Endodermal cell (in vitro differentiated cells): ENCODE results near the gene PRR30. TPM values are rescaled to one million over a fixed set of nuclear protein-coding genes. Genes with fewer than 3 reads are reported as not detected.

Experiments
- DNase-seq: peaks from one replicate; pipeline ENCODE4 v3.0.0-alpha.2; 2017
- H3K27ac ChIP-seq: 2 replicates; pipeline ENCODE4 v1.5.1; 2013; ENCODE audit warnings: mild to moderate bottlenecking, low read depth, low read length, moderate library complexity
- H3K27me3 ChIP-seq: 2 replicates; pipeline ENCODE4 v1.6.1; 2013; ENCODE audit warnings: mild to moderate bottlenecking, low read length, moderate library complexity; ENCODE audit not compliant: insufficient read depth, control insufficient read depth, poor library complexity, severe bottlenecking
- H3K36me3 ChIP-seq: 2 replicates; pipeline ENCODE4 v1.7.0; 2013; ENCODE audit warnings: mild to moderate bottlenecking, low read length, moderate library complexity; ENCODE audit not compliant: control insufficient read depth, insufficient read depth
- H3K4me1 ChIP-seq: one replicate; pipeline ENCODE4 v1.7.0; 2013; ENCODE audit warnings: low read length; ENCODE audit not compliant: control insufficient read depth, insufficient read depth
- H3K4me3 ChIP-seq: 2 replicates; pipeline ENCODE4 v1.5.1; 2013; ENCODE audit warnings: mild to moderate bottlenecking, low read length, moderate library complexity
- H3K9ac ChIP-seq: 2 replicates; pipeline ENCODE4 v1.6.1; 2013; ENCODE audit warnings: mild to moderate bottlenecking, low read length, moderate library complexity; ENCODE audit not compliant: poor library complexity, severe bottlenecking; ENCODE audit errors: extremely low read depth
- H3K9me3 ChIP-seq: 2 replicates; pipeline ENCODE4 v1.6.1; 2013; ENCODE audit warnings: mild to moderate bottlenecking, low read length, moderate library complexity; ENCODE audit not compliant: control insufficient read depth
- H3K27ac Mint-ChIP-seq: 2 replicates; pipeline ENCODE4 v1.8.0; 2020; ENCODE audit warnings: mixed read lengths
- H3K27me3 Mint-ChIP-seq: 2 replicates; pipeline ENCODE4 v1.8.0; 2021; ENCODE audit warnings: mild to moderate bottlenecking, mixed read lengths; ENCODE audit not compliant: insufficient read depth
- H3K36me3 Mint-ChIP-seq: 2 replicates; pipeline ENCODE4 v1.8.0; 2020; ENCODE audit warnings: low read depth, mixed read lengths
- H3K4me1 Mint-ChIP-seq: 2 replicates; pipeline ENCODE4 v1.8.0; 2020; ENCODE audit warnings: mixed read lengths
- H3K4me3 Mint-ChIP-seq: 2 replicates; pipeline ENCODE4 v1.8.0; 2020; ENCODE audit warnings: mild to moderate bottlenecking, moderate library complexity, mixed read lengths
- H3K9me3 Mint-ChIP-seq: 2 replicates; pipeline ENCODE4 v1.8.0; 2020; ENCODE audit warnings: mild to moderate bottlenecking, mixed read lengths
- WGBS, 2 experiments: methylation state at CpG; one replicate each; pipeline versions ENCODE4 v1.1.5 to v1.1.7; 2013; ENCODE audit warnings: missing lambda C conversion rate in 2 of 2, mixed read lengths in 1 of 2; ENCODE audit not compliant: insufficient coverage in 1 of 2, insufficient read length in 1 of 2; 5-methylcytosine and 5-hydroxymethylcytosine counted together
- total RNA-seq, 2 donors: library from RNA; stranded (reverse); fragmentation: NEBNext Ultra II Directional in 1 of 2; extraction: Animal tissue kit (Norgen Biotek cat#: 25700) in 1 of 2; gene quantifications; 2 replicates in 1 of 2; 3 replicates in 1 of 2; pipeline ENCODE4 v1.2.1, GENCODE V29; 2021
- TF ChIP-seq, protein P1 (sequence below): fragments of 200-600 bp; sonication (generic); conservative IDR thresholded peaks from 2 replicates; pipeline ENCODE4 v1.5.0; 2021; ENCODE audit warnings: antibody characterized with exemption, mild to moderate bottlenecking

Gene PRR30
- total RNA-seq, 2 donors from 2014 or later: not detected

DNA sequence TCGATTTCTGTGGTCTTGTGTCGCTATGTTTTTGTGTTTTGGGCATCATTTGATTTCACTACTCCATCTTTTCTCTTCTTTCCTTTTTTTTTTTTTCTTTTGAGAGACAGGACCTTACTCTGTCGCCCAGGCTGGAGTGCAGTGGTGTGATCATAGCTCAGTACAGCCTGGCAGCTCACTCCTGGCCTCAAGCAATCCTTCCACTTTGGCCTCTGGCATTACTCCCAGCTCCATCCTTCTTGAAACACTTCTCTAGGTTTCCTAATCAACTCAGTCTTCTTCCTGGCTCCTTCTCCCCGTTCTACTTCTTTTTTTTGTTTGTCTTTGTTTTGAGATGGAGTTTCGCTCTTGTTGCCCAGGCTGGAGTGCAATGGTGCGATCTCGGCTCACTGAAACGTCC lies 36.1 kb upstream of the PRR30 start:
- TF ChIP-seq, protein P1, sequence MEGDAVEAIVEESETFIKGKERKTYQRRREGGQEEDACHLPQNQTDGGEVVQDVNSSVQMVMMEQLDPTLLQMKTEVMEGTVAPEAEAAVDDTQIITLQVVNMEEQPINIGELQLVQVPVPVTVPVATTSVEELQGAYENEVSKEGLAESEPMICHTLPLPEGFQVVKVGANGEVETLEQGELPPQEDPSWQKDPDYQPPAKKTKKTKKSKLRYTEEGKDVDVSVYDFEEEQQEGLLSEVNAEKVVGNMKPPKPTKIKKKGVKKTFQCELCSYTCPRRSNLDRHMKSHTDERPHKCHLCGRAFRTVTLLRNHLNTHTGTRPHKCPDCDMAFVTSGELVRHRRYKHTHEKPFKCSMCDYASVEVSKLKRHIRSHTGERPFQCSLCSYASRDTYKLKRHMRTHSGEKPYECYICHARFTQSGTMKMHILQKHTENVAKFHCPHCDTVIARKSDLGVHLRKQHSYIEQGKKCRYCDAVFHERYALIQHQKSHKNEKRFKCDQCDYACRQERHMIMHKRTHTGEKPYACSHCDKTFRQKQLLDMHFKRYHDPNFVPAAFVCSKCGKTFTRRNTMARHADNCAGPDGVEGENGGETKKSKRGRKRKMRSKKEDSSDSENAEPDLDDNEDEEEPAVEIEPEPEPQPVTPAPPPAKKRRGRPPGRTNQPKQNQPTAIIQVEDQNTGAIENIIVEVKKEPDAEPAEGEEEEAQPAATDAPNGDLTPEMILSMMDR: no peak
- no peak overlapping the region for H3K27ac ChIP-seq
- no peak for DNase-seq
- no peaks in the 10 kb centered on the region for H3K36me3 ChIP-seq
- Mint-ChIP-seq H3K4me3 (no peak overlapping the region), H3K4me1 (no peaks in the 10 kb centered on the region), H3K9me3 (no peaks in the 10 kb centered on the region), H3K36me3 (no peaks in the 10 kb centered on the region), H3K27me3 (peaks cover 15% of the 10 kb centered on the region), H3K27ac (no peak overlapping the region)
- no peak overlapping the region for H3K9ac ChIP-seq
- no peaks in the 10 kb centered on the region for H3K9me3 ChIP-seq
- H3K4me3 ChIP-seq: no peak overlapping the region
- H3K4me1 ChIP-seq: no peaks in the 10 kb centered on the region
- WGBS, 2 experiments: 81 to 93% methylated on average over 5 to 8 of the region's 8 CpGs
- H3K27me3 ChIP-seq: peaks cover 20% of the 10 kb centered on the region

DNA sequence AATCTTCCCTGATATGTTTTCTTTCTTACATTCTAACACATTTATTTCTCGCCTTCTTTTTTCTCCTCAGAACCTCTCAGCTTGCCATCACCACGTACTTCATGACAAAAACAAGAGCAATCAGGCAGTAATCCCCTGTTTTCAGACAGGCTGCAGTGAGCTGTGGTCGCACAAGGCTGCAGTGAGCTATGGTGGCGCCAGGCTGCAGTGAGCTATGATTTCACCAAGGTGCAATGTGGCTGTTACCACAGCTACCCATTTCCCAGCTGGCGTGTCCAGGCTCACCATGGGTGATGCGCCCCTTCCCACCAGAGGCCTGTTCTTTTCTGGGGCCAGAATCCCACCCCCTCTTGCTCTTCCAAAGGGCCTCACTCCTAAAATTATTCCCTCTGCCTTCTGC lies 35.4 kb upstream of the PRR30 start:
- TF ChIP-seq, protein P1: no peak
- Histone ChIP-seq H3K4me1 (no peaks in the 10 kb centered on the region), H3K27me3 (peaks cover 24% of the 10 kb centered on the region), H3K4me3 (no peak overlapping the region), H3K9ac (no peak overlapping the region), H3K36me3 (no peaks in the 10 kb centered on the region), H3K9me3 (no peaks in the 10 kb centered on the region), H3K27ac (no peak overlapping the region)
- Mint-ChIP-seq H3K27me3 (peaks cover 15% of the 10 kb centered on the region), H3K4me1 (no peaks in the 10 kb centered on the region), H3K4me3 (no peak overlapping the region), H3K9me3 (no peaks in the 10 kb centered on the region), H3K36me3 (no peaks in the 10 kb centered on the region), H3K27ac (no peak overlapping the region)
- DNase-seq: no peak
- 81 to 82% methylated on average over 6 of the region's 6 CpGs for WGBS, 2 experiments

DNA sequence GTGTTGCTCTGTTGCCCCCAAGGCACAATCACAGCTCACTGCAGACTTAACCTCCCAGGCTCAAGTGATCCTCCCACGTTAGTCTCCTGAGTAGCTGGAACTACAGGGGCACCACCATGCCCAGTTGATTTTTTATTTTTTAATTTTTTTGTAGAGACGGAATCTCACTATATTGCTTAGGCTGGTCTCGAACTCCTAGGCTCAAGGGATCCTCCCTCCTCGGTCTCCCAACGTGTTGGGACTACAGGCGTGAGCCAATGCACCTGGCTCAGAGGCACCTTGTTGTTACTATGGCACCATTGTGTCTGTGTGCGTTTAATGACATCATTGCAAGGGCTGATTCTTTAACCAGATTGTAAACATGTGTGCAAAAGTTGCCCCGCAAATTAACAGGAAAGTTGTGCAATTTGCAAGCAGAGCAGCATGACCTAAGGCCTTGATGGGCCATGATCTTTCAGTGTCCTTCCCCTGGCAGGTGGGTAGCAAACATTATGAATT lies 32.2 kb upstream of the PRR30 start:
- Histone ChIP-seq H3K4me1 (no peaks in the 10 kb centered on the region), H3K27me3 (peaks cover 24% of the 10 kb centered on the region), H3K9ac (no peak overlapping the region), H3K9me3 (no peaks in the 10 kb centered on the region), H3K36me3 (no peaks in the 10 kb centered on the region), H3K27ac (no peak overlapping the region), H3K4me3 (no peak overlapping the region)
- Mint-ChIP-seq H3K9me3 (no peaks in the 10 kb centered on the region), H3K36me3 (no peaks in the 10 kb centered on the region), H3K4me3 (no peak overlapping the region), H3K4me1 (no peaks in the 10 kb centered on the region), H3K27ac (no peak overlapping the region), H3K27me3 (peaks cover 12% of the 10 kb centered on the region)
- WGBS, 2 experiments: 90 to 94% methylated on average over 7 to 8 of the region's 8 CpGs
- no peak for DNase-seq
- TF ChIP-seq, protein P1: no peak
